ENCODE measurements around the gene LSM14B.

DNA sequence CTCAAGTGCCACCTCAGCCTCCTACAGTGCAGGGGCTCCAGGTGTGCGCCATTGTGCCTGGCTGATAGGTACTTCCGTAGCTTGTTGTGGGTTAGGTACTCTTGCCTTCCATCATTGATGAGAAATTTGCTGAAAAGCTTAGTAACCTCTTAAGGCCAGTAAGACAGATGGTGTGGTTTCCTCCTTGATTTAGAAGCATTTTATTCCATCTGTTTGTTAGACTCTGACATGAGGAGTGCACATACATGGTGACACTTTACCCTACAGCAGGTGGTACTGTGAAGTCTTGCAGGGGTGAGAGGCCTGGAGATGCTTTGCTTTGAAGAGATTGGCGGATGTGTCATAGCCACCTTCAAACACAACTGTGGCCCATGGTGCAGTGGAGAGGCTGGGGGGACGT, 45.8 kb downstream of the LSM14B start:
- no peak for TF ChIP-seq EP300 (IDR thresholded peaks at IDR 0.05)
- TF ChIP-seq, protein P1, sequence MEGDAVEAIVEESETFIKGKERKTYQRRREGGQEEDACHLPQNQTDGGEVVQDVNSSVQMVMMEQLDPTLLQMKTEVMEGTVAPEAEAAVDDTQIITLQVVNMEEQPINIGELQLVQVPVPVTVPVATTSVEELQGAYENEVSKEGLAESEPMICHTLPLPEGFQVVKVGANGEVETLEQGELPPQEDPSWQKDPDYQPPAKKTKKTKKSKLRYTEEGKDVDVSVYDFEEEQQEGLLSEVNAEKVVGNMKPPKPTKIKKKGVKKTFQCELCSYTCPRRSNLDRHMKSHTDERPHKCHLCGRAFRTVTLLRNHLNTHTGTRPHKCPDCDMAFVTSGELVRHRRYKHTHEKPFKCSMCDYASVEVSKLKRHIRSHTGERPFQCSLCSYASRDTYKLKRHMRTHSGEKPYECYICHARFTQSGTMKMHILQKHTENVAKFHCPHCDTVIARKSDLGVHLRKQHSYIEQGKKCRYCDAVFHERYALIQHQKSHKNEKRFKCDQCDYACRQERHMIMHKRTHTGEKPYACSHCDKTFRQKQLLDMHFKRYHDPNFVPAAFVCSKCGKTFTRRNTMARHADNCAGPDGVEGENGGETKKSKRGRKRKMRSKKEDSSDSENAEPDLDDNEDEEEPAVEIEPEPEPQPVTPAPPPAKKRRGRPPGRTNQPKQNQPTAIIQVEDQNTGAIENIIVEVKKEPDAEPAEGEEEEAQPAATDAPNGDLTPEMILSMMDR (IDR thresholded peaks at IDR 0.05) = no peak
